Measurements from ENCODE around the gene ACVR1B. TPM values are rescaled to one million over a fixed set of nuclear protein-coding genes. Genes with fewer than 3 reads are reported as not detected.

ACVR1B gene
- total and polyA plus RNA-seq, 9 of the 15 experiments (the other 6 are each of a cell fraction or from before 2014, with no cell fraction given) = 0.97 to 15.1 (median 6.8) TPM

GRCh38 chr12:51941011-51941581 lies 10.4 kb upstream of the ACVR1B start:
- no peak overlapping the region for H2AFZ ChIP-seq (ENCODE audit: low read depth, low read length)
- no peak for ATAC-seq
- no peak for DNase-seq (ENCODE audit: extremely low read depth in 1 of 4, low spot score in 3 of 4)
- H3K9ac ChIP-seq (ENCODE audit: insufficient read depth in 1 of 2, low read depth in 2 of 2, low read length in 2 of 2) = no peak overlapping the region
- H4K20me1 ChIP-seq (replicated peaks; ENCODE audit: control insufficient read depth, insufficient read depth, low read length) = no peaks in the 10 kb centered on the region
- H3K27me3 ChIP-seq (ENCODE audit: control insufficient read depth in 2 of 2, insufficient read depth in 2 of 2, low read length in 2 of 2) = peaks cover 5 to 27% of the 10 kb centered on the region in 2 experiments; a peak in 3 of 5 replicates
- H3K4me3 ChIP-seq = no peak overlapping the region
- no peak overlapping the region for H3K4me2 ChIP-seq (ENCODE audit: insufficient read depth, low read length)
- CTCF ChIA-PET (ENCODE audit: low intra/inter-chr PET ratio) = no interaction called here
- no peaks in the 10 kb centered on the region for H3K36me3 ChIP-seq (ENCODE audit: control insufficient read depth, insufficient read depth, low read length)
- no peak overlapping the region for H3K27ac ChIP-seq (ENCODE audit: extremely low read depth, low read depth, low read length)
- TF ChIP-seq NFIC (IDR thresholded peaks at IDR 0.05) = peak; percentile 26; the same call in 1 of the 2 replicates
- no peak for TF ChIP-seq CEBPB (tag; IDR thresholded peaks at IDR 0.05)
- BruUV-seq (replicated peaks) = no TSS peak
- H3K79me2 ChIP-seq (ENCODE audit: control insufficient read depth, insufficient read depth, low read length) = no peaks in the 10 kb centered on the region
- intact Hi-C loops (cut with micrococcal nuclease) (no loop called here), in situ Hi-C loops (cut with MboI) (no loop called here)
- WGBS (ENCODE audit: insufficient coverage, low coverage, missing lambda C conversion rate) = 36% methylated on average over 15 of the region's 15 CpGs
- FAIRE-seq = no peak
- POLR2A ChIA-PET = interaction anchor here (0.6 kb wide), 1 partner anchor 497 kb away, joined by 4 read pairs; no protein-coding TSS in a partner anchor
- peaks cover 4% of the 10 kb centered on the region; the same call in 1 of the 2 replicates for H3K9me3 ChIP-seq (replicated peaks; ENCODE audit: control insufficient read depth, insufficient read depth, low read depth, low read length)
- no peaks in the 10 kb centered on the region for H3K9me1 ChIP-seq (ENCODE audit: control insufficient read depth, insufficient read depth, low read length)
- peaks cover 0 to 4% of the 10 kb centered on the region in 2 experiments; a peak in 1 of 5 replicates for H3K4me1 ChIP-seq (replicated peaks in 1 of 2; ENCODE audit: control insufficient read depth in 2 of 2, insufficient read depth in 2 of 2, low read length in 2 of 2)

- BruUV-seq (replicated peaks) = no TSS peak
- no peak for TF ChIP-seq FOXJ3 (CRISPR knock-in tag; IDR thresholded peaks at IDR 0.05)
- no peak for TF ChIP-seq HNRNPLL (IDR thresholded peaks at IDR 0.05; ENCODE audit: low read depth, low read length, poor library complexity, severe bottlenecking)
- TF ChIP-seq BCLAF1 (IDR thresholded peaks at IDR 0.05; ENCODE audit: borderline replicate concordance in 1 of 2, control insufficient read depth in 1 of 2, low read depth in 2 of 2, low read length in 1 of 2) = no peak
- no peak for TF ChIP-seq ZNF707 (CRISPR knock-in tag; conservative IDR thresholded peaks at IDR 0.05)
- TF ChIP-seq BCOR (IDR thresholded peaks at IDR 0.05) = no peak
- no peak for TF ChIP-seq ZNF184 (CRISPR knock-in tag; IDR thresholded peaks at IDR 0.05)
- TF ChIP-seq GABPA (tag; conservative IDR thresholded peaks at IDR 0.05; ENCODE audit: low read depth) = no peak
- no peak for TF ChIP-seq SETDB1 (IDR thresholded peaks at IDR 0.05; ENCODE audit: low read length)
- TF ChIP-seq ZNF384 (IDR thresholded peaks at IDR 0.05; ENCODE audit: low read depth, low read length) = no peak
- no peak for TF ChIP-seq ARID2 (IDR thresholded peaks at IDR 0.05)
- TF ChIP-seq FOSL1 (tag; conservative IDR thresholded peaks at IDR 0.05) = no peak
- no peak for TF ChIP-seq SNAPC5 (CRISPR knock-in tag; IDR thresholded peaks at IDR 0.05)
Observed at GRCh38 chr12:51941604-51942003, 9.9 kb upstream of the ACVR1B start.

More at GRCh38 chr12:51941604-51942003, 9.9 kb upstream of the ACVR1B start:
- FAIRE-seq (no peak), DNase-seq (ENCODE audit: extremely low read depth in 1 of 4, low spot score in 3 of 4) (no peak), ATAC-seq (no peak)
- no peak overlapping the region for H2AFZ ChIP-seq (ENCODE audit: low read depth, low read length)
- no peak overlapping the region for H3K27ac ChIP-seq (ENCODE audit: extremely low read depth, low read depth, low read length)
- peaks cover 0 to 4% of the 10 kb centered on the region in 2 experiments; a peak in 1 of 5 replicates for H3K4me1 ChIP-seq (replicated peaks in 1 of 2; ENCODE audit: control insufficient read depth in 2 of 2, insufficient read depth in 2 of 2, low read length in 2 of 2)
- in situ Hi-C loops (cut with MboI) (no loop called here), intact Hi-C loops (cut with micrococcal nuclease) (no loop called here)
- H3K9ac ChIP-seq (ENCODE audit: insufficient read depth in 1 of 2, low read depth in 2 of 2, low read length in 2 of 2) = no peak overlapping the region
- H3K79me2 ChIP-seq (ENCODE audit: control insufficient read depth, insufficient read depth, low read length) = no peaks in the 10 kb centered on the region
- H3K27me3 ChIP-seq (ENCODE audit: control insufficient read depth in 2 of 2, insufficient read depth in 2 of 2, low read length in 2 of 2) = peaks cover 5 to 27% of the 10 kb centered on the region in 2 experiments; a peak in 3 of 5 replicates
- 26% methylated on average over 4 of the region's 4 CpGs for WGBS (ENCODE audit: insufficient coverage, low coverage, missing lambda C conversion rate)
- POLR2A ChIA-PET = no interaction called here
- no peak overlapping the region for H3K4me3 ChIP-seq
- H3K36me3 ChIP-seq (ENCODE audit: control insufficient read depth, insufficient read depth, low read length) = no peaks in the 10 kb centered on the region
- CTCF ChIA-PET (ENCODE audit: low intra/inter-chr PET ratio) = no interaction called here
- H4K20me1 ChIP-seq (replicated peaks; ENCODE audit: control insufficient read depth, insufficient read depth, low read length) = no peaks in the 10 kb centered on the region
- no peak overlapping the region for H3K4me2 ChIP-seq (ENCODE audit: insufficient read depth, low read length)
- H3K9me1 ChIP-seq (ENCODE audit: control insufficient read depth, insufficient read depth, low read length) = no peaks in the 10 kb centered on the region
- H3K9me3 ChIP-seq (replicated peaks; ENCODE audit: control insufficient read depth, insufficient read depth, low read depth, low read length) = peaks cover 4% of the 10 kb centered on the region; the same call in 1 of the 2 replicates
